GM23248 (cell line): ENCODE measurements around the gene C20orf144. TPM values are rescaled to one million over a fixed set of nuclear protein-coding genes. Genes with fewer than 3 reads are reported as not detected.

Experiments used
- DNase-seq: peaks from one replicate; pipeline ENCODE4 v3.0.0-alpha.2; 2015
- H2AFZ ChIP-seq: fragments of 200-600 bp; sonication (generic); 2 replicates; pipeline ENCODE4 v1.6.1; 2016; ENCODE audit warnings: antibody characterized with exemption
- H3F3A ChIP-seq: fragments of 200-600 bp; sonication (generic); 2 replicates; pipeline ENCODE4 v1.6.1; 2016; ENCODE audit warnings: mild to moderate bottlenecking, antibody characterized with exemption, mixed run types; ENCODE audit not compliant: insufficient read depth
- H3K27ac ChIP-seq: fragments of 200-600 bp; sonication (generic); 2 replicates; pipeline ENCODE4 v1.5.1; 2016; ENCODE audit warnings: mild to moderate bottlenecking
- H3K27me3 ChIP-seq: fragments of 200-600 bp; sonication (generic); replicated peaks from 2 replicates; pipeline ENCODE4 v1.6.1; 2016; ENCODE audit warnings: mild to moderate bottlenecking; ENCODE audit not compliant: insufficient read depth
- H3K36me3 ChIP-seq: fragments of 200-600 bp; sonication (generic); 2 replicates; pipeline ENCODE4 v1.6.1; 2016; ENCODE audit warnings: low read depth, mild to moderate bottlenecking
- H3K4me1 ChIP-seq: fragments of 200-600 bp; sonication (generic); 2 replicates; pipeline ENCODE4 v1.6.1; 2016; ENCODE audit warnings: mild to moderate bottlenecking; ENCODE audit not compliant: insufficient read depth
- H3K4me2 ChIP-seq: fragments of 200-600 bp; sonication (generic); one replicate; pipeline ENCODE4 v1.6.1; 2016; ENCODE audit warnings: mild to moderate bottlenecking; ENCODE audit not compliant: unreplicated experiment
- H3K4me3 ChIP-seq: fragments of 200-600 bp; sonication (generic); 2 replicates; pipeline ENCODE4 v1.5.1; 2016; ENCODE audit warnings: mild to moderate bottlenecking
- H3K79me2 ChIP-seq: fragments of 200-600 bp; sonication (generic); 2 replicates; pipeline ENCODE4 v1.6.1; 2016; ENCODE audit warnings: mild to moderate bottlenecking; ENCODE audit not compliant: insufficient read depth
- H3K9ac ChIP-seq: fragments of 200-600 bp; sonication (generic); 2 replicates; pipeline ENCODE4 v1.6.1; 2016; ENCODE audit warnings: mild to moderate bottlenecking
- H3K9me2 ChIP-seq: fragments of 200-600 bp; sonication (generic); 2 replicates; pipeline ENCODE4 v1.6.1; 2016; ENCODE audit warnings: mixed run types, mild to moderate bottlenecking, moderate library complexity; ENCODE audit not compliant: insufficient read depth
- H3K9me3 ChIP-seq: fragments of 200-600 bp; sonication (generic); one replicate; pipeline ENCODE4 v1.6.1; 2017; ENCODE audit warnings: low read depth
- H4K20me1 ChIP-seq: fragments of 200-600 bp; sonication (generic); 2 replicates; pipeline ENCODE4 v1.6.0; 2016; ENCODE audit not compliant: insufficient read depth
- EZH2 ChIP-seq: fragments of 200-600 bp; sonication (generic); IDR thresholded peaks from 2 replicates; pipeline ENCODE4 v1.6.1; 2018; ENCODE audit warnings: antibody characterized with exemption, mild to moderate bottlenecking; ENCODE audit not compliant: insufficient read depth, poor library complexity, severe bottlenecking
- EZH2phosphoT487 ChIP-seq: fragments of 200-600 bp; sonication (generic); IDR thresholded peaks from 2 replicates; pipeline ENCODE4 v1.6.1; 2018; ENCODE audit warnings: antibody characterized with exemption, moderate library complexity, mild to moderate bottlenecking, low read depth; ENCODE audit not compliant: insufficient read depth
- WGBS, 2 experiments: methylation state at CpG; one replicate each; pipeline ENCODE4 v1.1.6; 2015 to 2017; ENCODE audit warnings: low lambda C conversion rate in 2 of 2, low coverage in 1 of 2; ENCODE audit errors: missing lambda C conversion rate in 2 of 2; 5-methylcytosine and 5-hydroxymethylcytosine counted together
- in situ Hi-C: fragments of 300-500 bp; cut with MboI; formaldehyde crosslinking; loops from 2 replicates; pipeline ENCODE4 v1.15.0; 2020
- polyA plus RNA-seq: library from polyadenylated mRNA; unstranded; fragments of >200 nt; fragmentation: Nextera tagmentation; extraction: Ambion mirVana; gene quantifications from 2 replicates; pipeline ENCODE4 v1.2.1, GENCODE V29; 2016
- total RNA-seq: library from RNA; depleted of rRNA; stranded (reverse); fragments of >200 nt; shearing (Covaris generic); gene quantifications from 2 replicates; pipeline ENCODE4 v1.2.3, GENCODE V29; 2014; rRNA removed

C20orf144 gene
- total and polyA plus RNA-seq, 2 experiments from 2014 or later, result 0.25 TPM; not detected in 1

DNA sequence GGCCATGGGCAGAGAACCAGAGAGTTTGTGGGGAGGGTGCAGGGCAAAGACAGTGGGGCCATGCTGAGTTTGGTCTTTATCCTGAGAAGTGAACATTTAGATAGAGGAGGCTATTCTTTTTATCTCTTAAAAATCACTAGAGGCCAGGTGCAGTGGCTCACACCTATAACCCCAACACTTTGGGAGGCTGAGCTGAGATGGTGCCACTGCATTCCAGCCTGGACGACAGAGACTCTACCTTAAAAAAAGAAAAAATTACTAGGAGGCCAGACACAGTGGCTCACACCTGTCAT is 49.3 kb downstream of the C20orf144 start:
- WGBS, 2 experiments, result 33 to 76% methylated on average over 1 of the region's 1 CpG
- no peak overlapping the region for H3K9ac ChIP-seq
- no peak overlapping the region for H2AFZ ChIP-seq
- no peaks in the 10 kb centered on the region for H3K79me2 ChIP-seq
- no peaks in the 10 kb centered on the region for H3K9me3 ChIP-seq
- TF ChIP-seq EZH2, result no peak
- TF ChIP-seq EZH2phosphoT487, result no peak
- no peak overlapping the region for H3K4me2 ChIP-seq
- no peak for DNase-seq
- in situ Hi-C loops, result no loop called here
- no peaks in the 10 kb centered on the region for H3K4me1 ChIP-seq
- no peak overlapping the region for H3K27ac ChIP-seq
- H3K27me3 ChIP-seq, result no peaks in the 10 kb centered on the region
- no peaks in the 10 kb centered on the region for H3K9me2 ChIP-seq
- H4K20me1 ChIP-seq, result no peaks in the 10 kb centered on the region
- H3K36me3 ChIP-seq, result no peaks in the 10 kb centered on the region
- H3K4me3 ChIP-seq, result no peak overlapping the region
- H3F3A ChIP-seq, result no peaks in the 10 kb centered on the region

Other genes starting within 250 kb of the C20orf144 start
- gene SNTA1, start 218.6 kb upstream of the C20orf144 start, total RNA-seq, result 24.2 and 24.5 TPM in 2 replicates
- gene SNTA1, start 218.6 kb upstream of the C20orf144 start, polyA plus RNA-seq, result 10.2 and 11.2 TPM in 2 replicates
- 5.3 and 8.6 TPM in 2 replicates for gene CBFA2T2, start 172.2 kb upstream of the C20orf144 start, total RNA-seq
- gene CBFA2T2, start 172.2 kb upstream of the C20orf144 start, polyA plus RNA-seq, result 8.4 and 8.7 TPM in 2 replicates
- 3.2 and 3.4 TPM in 2 replicates for gene ACTL10, start 4.6 kb downstream of the C20orf144 start, total RNA-seq
- gene ACTL10, start 4.6 kb downstream of the C20orf144 start, polyA plus RNA-seq, result 1.5 and 1.7 TPM in 2 replicates
- 27.1 and 27.3 TPM in 2 replicates for gene NECAB3, start 12.1 kb downstream of the C20orf144 start, total RNA-seq
- 11.0 and 13.4 TPM in 2 replicates for gene NECAB3, start 12.1 kb downstream of the C20orf144 start, polyA plus RNA-seq
- 9.0 and 12.9 TPM in 2 replicates for gene E2F1, start 24.1 kb downstream of the C20orf144 start, total RNA-seq
- gene E2F1, start 24.1 kb downstream of the C20orf144 start, polyA plus RNA-seq, result 4.3 and 4.9 TPM in 2 replicates
- 5.9 and 14.3 TPM in 2 replicates for gene PXMP4, start 58.0 kb downstream of the C20orf144 start, total RNA-seq
- gene PXMP4, start 58.0 kb downstream of the C20orf144 start, polyA plus RNA-seq, result 14.1 and 16.4 TPM in 2 replicates
- gene ZNF341, start 69.7 kb downstream of the C20orf144 start, total RNA-seq, result 2.3 and 2.5 TPM in 2 replicates
- gene ZNF341, start 69.7 kb downstream of the C20orf144 start, polyA plus RNA-seq, result 2.8 and 2.9 TPM in 2 replicates
- gene CHMP4B, start 149.0 kb downstream of the C20orf144 start, total RNA-seq, result 35.3 and 48.2 TPM in 2 replicates
- 4.7 and 5.5 TPM in 2 replicates for gene CHMP4B, start 149.0 kb downstream of the C20orf144 start, polyA plus RNA-seq